Fibroblast of peridontal ligament (primary cell): ENCODE measurements around the gene PLEKHA5.

Experiments
- DNase-seq: peaks from one replicate; pipeline ENCODE4 v3.0.0-alpha.2; 2010; ENCODE audit errors: extremely low read depth

The PLEKHA5 gene

GRCh38 chr12:19227880-19228210, 98.3 kb downstream of the PLEKHA5 start:
- no peak for DNase-seq

- DNase-seq = peak; percentile 63
These were observed 99.5 kb downstream of the PLEKHA5 start for GRCh38 chr12:19229021-19229420.

- no peak for DNase-seq
These were observed 100.8 kb downstream of the PLEKHA5 start for GRCh38 chr12:19230299-19230866.

DNA sequence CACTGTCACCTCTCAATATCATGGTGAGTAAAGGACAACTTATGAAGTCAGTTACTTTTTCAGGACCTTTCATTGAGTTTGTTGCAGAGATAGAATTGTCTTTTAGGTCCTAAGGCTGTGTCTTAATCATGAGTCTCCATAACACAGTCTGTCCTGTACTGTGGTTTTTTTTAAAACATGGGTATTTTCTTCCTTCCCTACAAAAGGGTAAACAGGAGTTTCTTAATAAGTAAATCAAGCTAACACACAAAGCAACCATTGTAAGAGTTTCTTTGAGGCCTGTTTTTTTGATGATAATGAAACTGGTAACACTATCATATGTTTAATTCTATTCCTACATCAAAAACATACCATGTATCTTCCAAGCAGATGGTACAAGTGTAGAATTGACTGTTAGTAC, 101.4 kb downstream of the PLEKHA5 start:
- DNase-seq = no peak

- peak; percentile 54 for DNase-seq
These were observed 104.7 kb downstream of the PLEKHA5 start for GRCh38 chr12:19234171-19234704.

DNA sequence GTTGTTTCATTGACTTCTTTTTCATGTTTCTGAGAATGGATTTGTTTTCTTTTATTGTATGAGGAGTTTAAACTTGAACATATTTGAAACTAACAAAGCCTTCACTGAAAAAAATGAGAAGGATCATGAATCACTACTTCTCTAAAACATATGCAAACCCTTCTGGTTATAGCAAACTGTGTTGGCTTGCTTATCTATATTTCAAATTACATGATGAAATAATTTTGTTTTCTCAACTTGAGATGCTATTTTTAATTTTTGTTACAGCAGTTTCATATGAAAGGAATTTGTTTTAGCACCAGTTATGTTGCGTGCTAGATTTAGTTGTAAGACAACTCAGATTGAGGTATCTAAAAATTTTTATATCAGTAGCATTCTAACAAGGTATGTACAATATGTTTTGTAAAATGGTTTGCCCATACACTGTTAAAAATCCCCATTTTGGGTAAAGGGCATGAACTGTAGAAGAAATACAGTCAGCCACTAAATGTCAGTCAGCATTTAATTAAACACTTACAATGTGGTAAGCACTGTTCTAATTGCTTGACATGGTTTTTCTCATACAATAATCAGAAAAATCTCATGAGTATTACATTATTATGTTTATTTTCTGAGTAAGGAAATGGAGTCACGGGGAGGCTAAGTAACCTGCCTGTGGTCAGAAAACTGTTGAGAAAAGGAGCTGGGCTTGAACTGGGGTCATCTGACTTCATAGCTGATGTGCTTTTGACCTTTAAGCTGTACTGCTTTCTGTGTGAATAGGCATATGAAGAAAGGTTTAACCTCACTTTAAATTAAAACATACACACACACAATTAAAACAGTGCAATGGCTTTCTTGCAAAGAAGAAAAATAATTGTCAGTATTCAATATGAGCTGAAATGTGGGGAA, 105.7 kb downstream of the PLEKHA5 start:
- peak; percentile 61 for DNase-seq

- DNase-seq = peak; percentile 95
These were observed 107.1 kb downstream of the PLEKHA5 start for GRCh38 chr12:19236656-19237055.

DNA sequence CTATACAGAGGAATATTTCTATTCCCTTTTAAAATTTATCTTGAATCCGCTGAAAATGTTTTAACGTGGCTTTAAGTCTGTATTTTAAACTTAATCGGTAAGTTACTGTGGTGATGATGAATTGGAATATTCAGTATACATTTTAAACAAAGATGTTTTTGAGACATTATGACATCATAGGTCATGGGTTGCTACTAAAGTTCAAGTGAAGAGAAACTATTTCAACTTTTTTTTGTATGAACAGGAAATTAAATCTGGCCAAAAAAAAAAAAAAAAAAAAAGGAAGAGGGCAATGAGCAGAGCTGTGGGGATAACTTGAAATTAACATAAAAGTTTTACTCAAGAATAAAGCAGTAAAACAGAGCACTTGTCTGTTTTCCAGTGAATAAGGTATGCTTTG, 109.0 kb downstream of the PLEKHA5 start:
- DNase-seq = peak; percentile 28

GRCh38 chr12:19239102-19239501, 109.6 kb downstream of the PLEKHA5 start:
- no peak for DNase-seq

DNA sequence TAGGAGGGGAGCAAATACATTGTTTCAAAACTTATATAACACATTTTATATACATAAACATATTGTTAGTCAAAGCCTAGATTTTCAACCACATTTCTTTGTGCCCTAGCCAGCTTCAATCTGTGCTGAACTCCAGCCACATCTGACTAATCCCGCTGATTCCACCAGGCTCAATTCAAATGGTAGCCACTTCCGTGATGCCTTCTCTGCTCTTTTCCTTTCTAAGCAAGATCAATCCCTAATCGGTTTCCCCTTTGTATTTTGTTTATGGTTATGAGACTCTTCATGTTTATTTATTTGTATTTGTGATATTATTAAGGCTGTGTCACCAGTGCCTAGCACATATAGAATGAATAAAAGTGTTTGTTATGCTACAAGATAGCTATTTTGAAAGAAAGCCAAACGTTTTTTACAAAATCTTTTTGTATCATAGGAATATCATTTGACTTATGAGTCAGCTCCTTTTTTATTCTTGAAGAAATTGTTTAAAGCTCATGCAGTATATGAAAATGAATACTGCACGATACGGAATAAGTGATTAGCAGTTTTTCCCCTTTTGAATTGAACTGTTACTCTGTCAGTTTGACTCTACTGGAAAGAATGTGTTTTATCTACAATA, 110.2 kb downstream of the PLEKHA5 start:
- peak; percentile 92 for DNase-seq

- DNase-seq = no peak
These were observed 113.0 kb downstream of the PLEKHA5 start for GRCh38 chr12:19242581-19242980.

- peak; percentile 71 for DNase-seq
These were observed 114.0 kb downstream of the PLEKHA5 start for GRCh38 chr12:19243551-19243950.

GRCh38 chr12:19244312-19244711, 114.8 kb downstream of the PLEKHA5 start:
- DNase-seq = peak; percentile 91

DNA sequence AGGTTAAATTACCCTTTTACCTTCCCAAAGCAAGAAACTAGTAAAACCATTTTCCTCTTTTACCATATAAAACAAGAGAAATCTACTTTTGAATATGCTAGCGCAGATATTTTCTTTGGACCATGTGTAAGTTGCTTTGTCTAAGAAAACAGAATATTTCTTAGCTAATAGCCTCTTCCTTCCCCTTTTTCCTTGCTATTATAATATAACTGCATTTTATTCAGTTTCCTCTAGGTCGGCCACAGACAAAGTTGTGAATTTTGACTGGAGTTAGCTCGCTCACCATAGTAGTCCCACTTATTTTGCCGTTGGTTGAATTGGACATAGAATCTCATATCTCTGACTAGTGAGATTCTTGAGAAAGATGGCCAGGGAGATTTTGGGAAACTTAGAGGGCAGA, 115.6 kb downstream of the PLEKHA5 start:
- DNase-seq = no peak

- DNase-seq = no peak
These were observed 116.1 kb downstream of the PLEKHA5 start for GRCh38 chr12:19245666-19246065.

DNA sequence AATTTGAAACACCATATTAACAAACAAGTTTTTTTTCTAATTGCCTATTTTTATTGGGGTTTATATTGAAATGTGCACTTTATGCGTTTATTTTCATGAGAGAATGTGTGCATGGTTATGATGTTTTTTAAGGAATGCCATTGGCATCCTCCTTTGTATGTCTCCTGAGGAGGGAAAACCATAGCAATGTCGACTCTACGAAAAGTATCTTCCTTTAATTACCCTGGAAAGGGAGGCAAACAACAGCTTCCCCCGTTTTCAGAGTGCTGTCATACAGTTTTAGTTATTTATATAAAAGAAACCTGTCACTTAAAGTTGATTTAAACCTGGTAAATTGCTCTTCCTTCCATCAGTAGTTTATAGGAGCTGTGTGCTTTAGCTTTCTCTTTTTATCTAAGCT, 117.4 kb downstream of the PLEKHA5 start:
- no peak for DNase-seq

- peak; percentile 72 for DNase-seq
These were observed 119.5 kb downstream of the PLEKHA5 start for GRCh38 chr12:19248929-19249602.

GRCh38 chr12:19251481-19252132, 122.1 kb downstream of the PLEKHA5 start:
- no peak for DNase-seq

DNA sequence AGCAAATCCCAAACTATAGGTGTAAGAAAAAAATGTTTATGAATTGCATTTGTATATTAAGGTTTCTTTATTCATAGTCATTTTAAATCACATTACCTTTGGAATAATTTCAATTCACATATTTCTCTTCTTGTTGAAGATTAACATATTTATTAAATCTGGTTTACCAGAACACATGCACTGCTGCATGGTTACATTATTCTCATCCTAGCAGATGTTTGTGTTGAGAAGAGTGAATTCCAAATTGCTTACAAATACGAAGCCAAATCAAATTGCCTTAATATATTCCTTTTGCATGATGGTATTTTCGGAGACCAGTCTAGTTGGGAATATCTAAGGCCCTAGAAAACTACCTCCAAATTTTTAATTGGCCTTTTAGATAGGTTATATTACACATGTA, 130.6 kb downstream of the PLEKHA5 start:
- DNase-seq = no peak

- DNase-seq = peak; percentile 70
These were observed 132.2 kb downstream of the PLEKHA5 start for GRCh38 chr12:19261773-19262172.

DNA sequence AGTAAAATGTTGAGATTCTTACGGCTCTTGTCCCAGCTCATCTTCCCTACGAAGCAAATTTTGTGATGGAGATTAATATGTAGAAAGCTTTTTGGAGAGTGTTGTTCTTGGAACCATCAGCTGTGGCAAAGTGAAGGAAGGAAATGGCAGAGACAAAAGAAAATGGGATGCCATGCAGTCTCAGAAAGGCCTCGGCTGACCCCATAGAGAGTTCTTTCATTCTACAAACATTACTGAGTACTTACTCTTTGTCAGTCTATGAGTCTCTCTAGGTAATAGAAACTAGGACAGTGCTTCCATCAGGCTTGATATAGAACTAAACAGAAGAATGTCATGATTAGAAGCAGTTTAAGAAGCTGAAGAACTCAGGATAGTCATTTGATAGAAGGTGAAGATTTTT, 134.1 kb downstream of the PLEKHA5 start:
- DNase-seq = no peak
